ENCODE measurements around the gene CAMK2A.

DNA sequence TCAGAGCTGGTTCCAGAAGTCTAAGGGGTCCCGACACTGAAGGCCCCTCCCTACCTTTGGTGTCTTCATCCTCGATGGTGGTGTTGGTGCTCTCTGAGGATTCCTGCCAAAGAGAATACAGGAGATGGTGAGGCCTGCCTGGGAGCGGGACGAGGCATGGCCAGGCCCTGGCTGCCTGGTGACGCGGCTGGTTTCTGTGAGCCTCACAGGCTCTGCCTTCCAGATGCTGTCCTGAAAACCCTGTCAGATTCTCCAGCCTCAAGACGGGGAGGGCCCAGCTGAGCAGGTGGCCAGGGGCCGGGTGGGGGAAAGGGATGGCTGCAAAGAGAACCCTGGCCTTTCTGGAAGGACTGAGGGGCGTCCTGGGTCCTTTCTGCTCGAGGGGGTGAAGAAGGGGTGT, 50.9 kb downstream of the CAMK2A start:
- TF ChIP-seq POLR2AphosphoS5 (IDR thresholded peaks at IDR 0.05; ENCODE audit: low read depth, low read length) (no peak), TAF1 (IDR thresholded peaks at IDR 0.05; ENCODE audit: borderline replicate concordance, insufficient read depth, low read length) (no peak)
- TF ChIP-seq, protein P1, sequence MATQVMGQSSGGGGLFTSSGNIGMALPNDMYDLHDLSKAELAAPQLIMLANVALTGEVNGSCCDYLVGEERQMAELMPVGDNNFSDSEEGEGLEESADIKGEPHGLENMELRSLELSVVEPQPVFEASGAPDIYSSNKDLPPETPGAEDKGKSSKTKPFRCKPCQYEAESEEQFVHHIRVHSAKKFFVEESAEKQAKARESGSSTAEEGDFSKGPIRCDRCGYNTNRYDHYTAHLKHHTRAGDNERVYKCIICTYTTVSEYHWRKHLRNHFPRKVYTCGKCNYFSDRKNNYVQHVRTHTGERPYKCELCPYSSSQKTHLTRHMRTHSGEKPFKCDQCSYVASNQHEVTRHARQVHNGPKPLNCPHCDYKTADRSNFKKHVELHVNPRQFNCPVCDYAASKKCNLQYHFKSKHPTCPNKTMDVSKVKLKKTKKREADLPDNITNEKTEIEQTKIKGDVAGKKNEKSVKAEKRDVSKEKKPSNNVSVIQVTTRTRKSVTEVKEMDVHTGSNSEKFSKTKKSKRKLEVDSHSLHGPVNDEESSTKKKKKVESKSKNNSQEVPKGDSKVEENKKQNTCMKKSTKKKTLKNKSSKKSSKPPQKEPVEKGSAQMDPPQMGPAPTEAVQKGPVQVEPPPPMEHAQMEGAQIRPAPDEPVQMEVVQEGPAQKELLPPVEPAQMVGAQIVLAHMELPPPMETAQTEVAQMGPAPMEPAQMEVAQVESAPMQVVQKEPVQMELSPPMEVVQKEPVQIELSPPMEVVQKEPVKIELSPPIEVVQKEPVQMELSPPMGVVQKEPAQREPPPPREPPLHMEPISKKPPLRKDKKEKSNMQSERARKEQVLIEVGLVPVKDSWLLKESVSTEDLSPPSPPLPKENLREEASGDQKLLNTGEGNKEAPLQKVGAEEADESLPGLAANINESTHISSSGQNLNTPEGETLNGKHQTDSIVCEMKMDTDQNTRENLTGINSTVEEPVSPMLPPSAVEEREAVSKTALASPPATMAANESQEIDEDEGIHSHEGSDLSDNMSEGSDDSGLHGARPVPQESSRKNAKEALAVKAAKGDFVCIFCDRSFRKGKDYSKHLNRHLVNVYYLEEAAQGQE (IDR thresholded peaks at IDR 0.05; ENCODE audit: insufficient read depth in 1 of 2, low read depth in 2 of 2, low read length in 2 of 2): no peak

Measured in PFSK-1 (cell line).